Measurements from ENCODE around the gene KRTAP5-4.
"Not testable (repeated sequence)": the region's sequence is repeated elsewhere in the genome, so short reads cannot be mapped to it uniquely, and the experiment has no call there.

Gene KRTAP5-4

DNA sequence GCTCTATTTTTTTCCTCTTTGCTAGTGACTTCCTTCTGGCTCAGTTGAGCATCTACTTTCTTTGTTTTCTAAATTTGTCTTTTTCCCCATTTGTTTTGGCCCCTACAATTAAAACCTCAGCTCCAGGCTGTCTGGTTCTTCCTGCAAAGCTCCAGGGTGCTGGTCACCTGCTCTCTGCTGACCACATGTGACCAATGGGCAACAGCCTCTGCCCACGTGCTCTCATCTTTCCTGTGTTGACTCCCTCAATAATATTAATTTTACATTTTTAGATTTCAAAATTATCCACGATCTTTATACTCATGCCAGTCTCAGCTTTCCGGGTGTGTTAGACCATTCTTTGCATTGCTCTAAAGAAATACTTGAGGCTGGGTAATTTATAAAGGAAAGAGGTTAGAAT lies 23.5 kb downstream of the KRTAP5-4 start:
- not testable (repeated sequence) for FAIRE-seq

DNA sequence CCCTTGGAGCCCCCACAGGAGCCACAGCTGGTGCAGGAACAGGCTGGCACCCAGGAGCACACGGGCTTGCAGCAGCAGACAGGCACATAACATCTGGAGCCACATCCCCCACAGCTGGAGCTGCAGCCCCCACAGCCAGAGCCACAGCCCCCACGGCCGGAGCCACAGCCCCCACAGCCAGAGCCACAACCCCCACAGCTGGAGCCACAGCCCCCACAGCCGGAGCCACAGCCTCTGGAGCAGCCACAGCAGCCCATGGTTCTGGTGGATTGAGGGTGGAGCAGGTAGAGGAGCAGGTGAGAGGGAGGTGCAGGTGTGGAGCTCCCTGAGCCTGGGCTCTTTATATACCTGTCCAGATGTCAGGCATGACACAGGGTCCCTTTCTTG lies 24.0 kb downstream of the KRTAP5-4 start, which contains the start of gene KRTAP5-2:
KRTAP5-2 (minus strand) TSS at position 301 of the 387 bp plus-strand sequence; CDS start at position 257, 44 bp downstream.
- no peak for FAIRE-seq

DNA sequence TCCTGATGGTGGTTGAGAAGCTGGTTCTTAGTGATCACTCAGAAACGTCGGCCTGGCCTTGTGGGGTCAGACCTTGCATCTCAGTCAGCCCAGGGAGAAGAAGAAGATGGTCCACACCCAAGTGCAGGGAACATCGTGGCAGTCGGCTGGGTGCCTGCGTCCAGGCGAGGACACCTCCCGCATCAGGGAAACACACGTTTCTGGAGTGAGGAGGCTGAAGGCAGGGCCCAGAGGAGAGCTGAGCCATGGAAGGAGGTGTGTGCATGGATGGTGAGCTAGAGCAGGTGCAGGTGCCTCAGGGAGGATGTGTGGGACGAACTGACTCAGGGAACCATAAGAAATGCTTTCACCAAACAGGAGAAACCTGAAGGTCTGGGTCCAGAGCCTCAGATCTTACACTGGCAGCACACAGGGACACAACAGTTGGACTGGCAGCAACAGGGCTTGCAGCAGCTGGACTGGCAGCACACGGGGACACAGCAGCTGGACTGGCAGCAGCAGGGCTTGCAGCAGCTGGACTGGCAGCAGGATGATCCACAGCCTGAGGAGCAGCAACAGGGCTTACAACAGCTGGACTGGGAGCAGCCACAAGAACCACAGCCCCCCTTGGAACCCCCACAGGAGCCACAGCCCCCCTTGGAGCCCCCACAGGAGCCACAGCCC lies 24.5 kb downstream of the KRTAP5-4 start:
- FAIRE-seq, result no peak

DNA sequence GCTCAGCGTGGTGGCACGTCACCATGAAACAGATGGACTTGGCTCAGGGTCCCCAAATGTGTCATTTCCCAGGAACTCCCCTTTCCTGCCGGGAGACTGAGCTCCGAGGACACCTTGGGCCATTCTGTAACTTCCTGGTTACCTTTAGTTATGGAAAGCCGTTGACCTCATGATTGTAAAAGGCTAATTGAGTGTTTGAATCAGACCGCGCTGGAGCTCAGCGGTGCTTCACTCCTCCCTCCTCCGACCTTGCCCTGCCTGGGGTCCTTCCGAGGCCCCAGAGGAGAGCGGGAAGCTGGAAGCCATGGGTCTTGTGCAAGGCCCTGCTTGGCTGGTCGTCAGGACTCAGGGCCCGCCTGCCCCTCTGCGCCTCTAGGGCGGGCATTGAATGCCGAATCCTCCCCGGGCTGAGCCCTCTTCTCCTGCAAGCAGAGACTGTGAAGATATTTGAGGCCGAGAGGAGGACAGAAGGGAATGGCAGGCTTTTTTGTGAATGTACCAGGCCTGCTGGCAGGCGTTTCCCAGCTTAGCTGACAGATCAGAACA lies 25.3 kb downstream of the KRTAP5-4 start:
- not testable (repeated sequence) for FAIRE-seq

DNA sequence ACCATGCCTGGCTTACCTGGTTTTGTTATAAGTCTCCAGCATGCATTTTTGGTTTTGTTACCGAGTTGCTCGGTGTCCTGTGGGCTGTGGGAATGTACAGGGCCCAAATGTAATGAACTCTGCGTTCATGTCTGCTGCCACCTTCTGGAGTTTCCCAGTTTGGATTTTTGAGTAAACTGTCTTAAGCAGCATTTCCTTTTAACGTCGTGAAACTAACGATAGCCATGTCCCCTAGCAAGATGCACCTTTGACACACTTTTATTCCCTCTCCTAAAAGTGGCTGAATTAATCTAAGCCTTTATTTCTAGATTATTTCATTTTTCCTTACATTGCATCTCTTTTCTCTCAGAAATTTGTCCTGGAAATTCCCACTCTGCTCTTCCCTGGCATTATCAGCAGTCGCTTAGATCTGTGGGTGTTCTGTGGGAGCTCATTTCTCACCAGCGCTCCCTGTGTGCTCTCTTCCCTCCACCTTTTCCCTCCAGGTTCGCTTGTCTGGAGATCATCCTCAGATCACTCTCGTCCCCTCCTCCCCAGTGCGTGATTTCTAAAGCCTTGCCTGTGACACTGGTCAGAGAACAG lies 25.9 kb downstream of the KRTAP5-4 start:
- peak; percentile 65 for FAIRE-seq

DNA sequence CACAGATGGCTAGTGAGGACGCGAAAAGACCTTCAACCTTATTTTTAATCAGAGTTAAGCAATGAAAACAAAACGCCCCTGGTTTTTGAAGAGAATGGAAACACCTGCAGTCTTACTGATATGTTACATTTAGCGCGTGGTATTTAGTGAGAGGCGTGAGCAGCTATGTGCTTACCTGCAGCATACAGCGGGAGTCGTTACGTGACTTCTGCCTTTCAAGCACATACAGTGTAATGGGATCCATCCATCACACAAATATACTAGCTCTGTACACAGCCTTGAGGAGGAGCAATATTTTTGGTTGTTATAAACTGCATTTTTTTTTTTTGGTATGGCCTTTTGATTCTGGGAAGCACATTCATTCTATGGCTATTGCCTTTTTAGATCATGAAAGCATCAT lies 29.3 kb downstream of the KRTAP5-4 start:
- FAIRE-seq, result no peak

DNA sequence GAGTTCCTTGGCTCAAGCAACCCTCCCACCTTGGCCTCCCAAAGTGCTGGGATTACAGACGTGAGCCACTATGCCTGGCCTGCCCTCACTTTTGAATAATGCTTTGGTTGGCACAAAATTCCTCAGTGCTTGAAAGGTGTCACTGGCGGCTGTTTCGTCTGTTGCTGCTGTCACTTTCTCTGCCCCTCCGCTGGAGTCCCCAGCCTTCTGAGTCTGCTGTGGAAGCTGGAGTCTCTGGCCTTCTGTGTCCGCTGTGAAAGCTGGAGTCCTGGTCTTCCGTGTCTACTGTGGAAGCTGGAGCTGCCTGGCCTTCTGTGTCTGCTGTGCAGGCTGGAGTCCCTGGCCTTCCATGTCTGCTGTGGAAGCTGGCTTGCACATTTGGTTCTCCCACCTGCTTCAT lies 31.9 kb downstream of the KRTAP5-4 start:
- no peak for FAIRE-seq

DNA sequence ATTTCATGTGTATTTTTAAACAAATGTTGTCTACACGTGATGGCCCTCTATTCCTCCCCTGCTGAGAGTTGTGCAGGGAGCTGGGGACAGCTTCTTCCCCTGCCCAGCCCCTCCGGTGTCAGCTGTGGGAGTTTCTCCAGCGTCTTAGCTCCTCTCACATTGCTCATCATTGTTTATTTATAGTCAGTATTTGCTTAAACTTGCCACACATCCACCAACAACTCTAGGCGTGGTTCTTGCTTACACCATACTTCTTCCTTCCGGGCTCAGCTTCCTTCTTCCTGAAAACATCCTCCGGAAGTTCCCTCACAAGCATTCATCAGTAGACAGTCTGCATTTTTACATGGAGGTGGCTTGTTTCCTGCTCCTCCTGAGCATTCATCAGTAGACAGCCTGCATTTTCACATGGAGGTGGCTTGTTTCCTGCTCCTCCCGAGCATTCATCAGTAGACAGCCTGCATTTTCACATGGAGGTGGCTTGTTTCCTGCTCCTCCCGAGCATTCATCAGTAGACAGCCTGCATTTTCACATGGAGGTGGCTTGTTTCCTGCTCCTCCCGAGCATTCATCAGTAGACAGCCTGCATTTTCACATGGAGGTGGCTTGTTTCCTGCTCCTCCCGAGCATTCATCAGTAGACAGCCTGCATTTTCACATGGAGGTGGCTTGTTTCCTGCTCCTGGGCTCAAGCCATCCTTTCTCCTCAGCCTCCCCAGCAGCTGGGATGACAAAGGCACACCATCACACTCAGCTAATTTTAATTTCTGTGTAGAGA lies 32.6 kb downstream of the KRTAP5-4 start:
- not testable (repeated sequence) for FAIRE-seq

DNA sequence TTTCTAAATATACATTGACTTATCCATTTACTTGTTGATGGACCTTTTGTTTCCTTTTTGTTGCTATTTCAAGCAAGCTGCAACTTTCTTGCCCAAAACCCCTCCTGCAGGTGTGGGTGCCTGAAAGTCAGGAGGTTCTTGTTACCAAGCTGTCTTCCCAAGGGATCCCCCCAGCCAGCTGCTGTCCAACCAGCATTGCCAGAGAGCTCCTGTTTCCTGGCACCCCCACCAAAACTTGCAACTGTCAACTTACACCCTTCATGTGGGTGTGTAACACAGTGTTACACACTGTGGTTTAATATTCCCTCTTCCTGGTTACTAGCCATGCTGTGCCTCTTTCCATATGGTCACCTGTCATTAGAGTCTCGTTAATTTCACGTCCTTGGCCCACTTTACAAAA lies 35.2 kb downstream of the KRTAP5-4 start:
- no peak for FAIRE-seq

DNA sequence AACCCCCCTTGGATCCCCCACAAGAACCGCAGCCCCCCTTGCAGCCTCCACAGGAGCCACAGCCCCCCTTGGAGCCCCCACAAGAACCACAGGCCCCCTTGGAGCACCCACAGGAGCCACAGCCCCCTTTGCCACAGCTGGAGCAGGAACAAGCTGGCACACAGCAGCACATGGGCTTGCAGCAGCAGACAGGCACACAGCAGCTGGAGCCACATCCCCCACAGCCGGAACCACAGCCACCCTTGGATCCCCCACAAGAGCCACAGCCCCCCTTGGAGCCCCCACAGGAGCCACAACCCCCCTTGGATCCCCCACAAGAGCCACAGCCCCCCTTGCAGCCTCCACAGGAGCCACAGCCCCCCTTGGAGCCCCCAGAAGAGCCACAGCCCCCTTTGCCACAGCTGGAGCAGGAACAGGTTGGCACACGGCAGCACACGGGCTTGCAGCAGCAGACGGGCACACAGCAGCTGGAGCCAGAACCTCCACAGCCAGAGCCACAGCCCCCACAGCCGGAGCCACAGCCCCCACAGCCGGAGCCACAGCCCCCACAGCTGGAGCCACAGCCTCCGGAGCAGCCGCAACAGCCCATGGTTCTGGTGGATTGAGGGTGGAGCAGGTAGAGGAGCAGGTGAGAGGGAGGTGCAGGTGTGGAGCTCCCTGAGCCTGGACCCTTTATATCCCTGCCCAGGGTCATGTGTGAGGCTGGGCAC lies 37.1 kb downstream of the KRTAP5-4 start, which contains the start of gene KRTAP5-1:
KRTAP5-1 (minus strand) TSS at position 623 of the 710 bp plus-strand sequence; CDS start at position 589, 34 bp downstream.
- FAIRE-seq, result not testable (repeated sequence)

DNA sequence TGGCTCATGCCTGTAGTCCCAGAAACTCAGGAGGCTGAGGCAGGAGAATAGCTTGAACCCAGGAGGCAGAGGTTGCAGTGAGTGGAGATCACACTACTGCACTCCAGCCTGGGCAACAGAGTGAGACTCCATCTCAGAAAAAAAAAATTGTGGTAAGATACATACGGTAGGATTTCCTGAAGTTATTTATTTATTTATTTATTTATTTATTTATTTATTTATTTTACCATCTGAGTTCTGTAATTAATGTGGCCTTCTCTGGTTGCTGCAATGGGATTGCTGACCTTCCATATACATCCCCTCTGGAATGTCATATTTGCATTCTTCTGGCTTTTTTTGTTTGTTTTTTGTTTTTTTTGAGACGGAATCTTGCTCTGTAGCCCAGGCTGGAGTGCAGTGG lies 39.0 kb downstream of the KRTAP5-4 start:
- FAIRE-seq, result not testable (repeated sequence)

DNA sequence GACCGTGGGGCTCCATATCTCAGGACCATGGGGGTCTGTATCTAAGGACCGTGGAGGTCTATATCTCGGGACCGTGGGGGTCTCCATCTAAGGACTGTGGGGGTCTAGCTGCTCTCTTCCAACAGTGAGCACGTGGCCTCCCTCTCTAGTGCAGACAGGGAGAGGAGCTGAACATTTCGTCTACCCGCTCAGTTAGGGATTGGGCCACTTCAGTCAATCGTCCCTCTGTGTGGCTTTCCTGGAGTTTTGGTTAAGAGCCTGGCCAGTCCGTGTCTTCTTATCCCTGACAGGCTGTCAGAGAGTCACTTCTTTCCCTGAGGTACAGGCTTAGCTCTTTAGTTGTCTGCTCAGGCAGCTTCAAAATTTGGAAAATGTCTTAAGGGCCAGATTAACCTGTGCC lies 40.0 kb downstream of the KRTAP5-4 start:
- no peak for FAIRE-seq

DNA sequence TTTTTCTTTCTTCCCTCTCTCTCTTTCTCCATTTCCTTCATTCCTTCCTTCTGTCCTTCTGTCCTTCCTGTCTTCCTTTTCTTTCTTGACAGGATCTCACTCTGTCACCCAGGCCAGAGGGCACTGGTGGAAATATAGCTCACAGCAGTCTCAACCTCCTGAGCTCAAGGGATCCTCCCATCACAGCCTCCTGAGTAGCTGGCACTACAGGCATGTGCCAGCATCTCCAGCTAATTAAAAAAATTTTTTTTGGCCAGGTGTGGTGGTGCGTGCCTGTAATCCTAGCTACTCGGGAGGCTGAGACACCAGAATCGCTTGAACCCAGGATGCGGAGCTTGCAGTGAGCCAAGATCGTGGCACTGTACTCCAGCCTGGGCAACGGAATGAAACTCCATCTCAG lies 45.1 kb downstream of the KRTAP5-4 start:
- FAIRE-seq, result no peak

DNA sequence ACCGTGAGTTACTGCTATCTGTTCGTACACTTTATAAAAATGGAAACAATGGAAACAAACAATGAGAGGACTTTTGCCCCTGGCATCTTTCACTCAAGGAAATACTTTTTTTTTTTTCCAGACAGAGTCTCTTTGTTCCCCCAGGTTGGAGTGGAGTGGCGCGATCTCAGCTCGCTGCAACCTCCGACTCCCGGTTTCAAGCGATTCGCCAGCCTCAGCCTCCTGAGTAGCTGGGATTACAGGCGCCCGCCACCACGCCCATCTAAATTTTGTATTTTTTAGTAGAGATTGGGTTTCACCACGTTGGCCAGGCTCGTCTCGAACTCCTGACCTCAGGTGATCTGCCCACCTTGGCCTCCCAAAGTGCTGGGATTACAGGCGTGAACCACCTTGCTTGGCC lies 46.2 kb downstream of the KRTAP5-4 start:
- not testable (repeated sequence) for FAIRE-seq

DNA sequence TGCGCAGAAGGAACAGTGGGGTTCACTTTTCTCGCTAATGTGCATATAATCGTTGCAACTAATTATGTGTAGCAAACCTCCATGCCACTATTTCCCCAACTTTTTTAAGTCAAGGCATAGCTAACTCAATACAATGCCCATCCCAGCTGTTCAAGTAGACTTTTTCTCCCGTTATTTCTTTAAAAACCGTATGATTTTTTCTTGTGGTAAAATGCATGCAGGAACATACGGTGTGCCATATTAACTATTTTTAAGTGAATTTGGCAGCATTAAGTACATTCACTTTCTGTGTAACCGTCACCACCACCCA lies 47.0 kb downstream of the KRTAP5-4 start:
- no peak for FAIRE-seq

DNA sequence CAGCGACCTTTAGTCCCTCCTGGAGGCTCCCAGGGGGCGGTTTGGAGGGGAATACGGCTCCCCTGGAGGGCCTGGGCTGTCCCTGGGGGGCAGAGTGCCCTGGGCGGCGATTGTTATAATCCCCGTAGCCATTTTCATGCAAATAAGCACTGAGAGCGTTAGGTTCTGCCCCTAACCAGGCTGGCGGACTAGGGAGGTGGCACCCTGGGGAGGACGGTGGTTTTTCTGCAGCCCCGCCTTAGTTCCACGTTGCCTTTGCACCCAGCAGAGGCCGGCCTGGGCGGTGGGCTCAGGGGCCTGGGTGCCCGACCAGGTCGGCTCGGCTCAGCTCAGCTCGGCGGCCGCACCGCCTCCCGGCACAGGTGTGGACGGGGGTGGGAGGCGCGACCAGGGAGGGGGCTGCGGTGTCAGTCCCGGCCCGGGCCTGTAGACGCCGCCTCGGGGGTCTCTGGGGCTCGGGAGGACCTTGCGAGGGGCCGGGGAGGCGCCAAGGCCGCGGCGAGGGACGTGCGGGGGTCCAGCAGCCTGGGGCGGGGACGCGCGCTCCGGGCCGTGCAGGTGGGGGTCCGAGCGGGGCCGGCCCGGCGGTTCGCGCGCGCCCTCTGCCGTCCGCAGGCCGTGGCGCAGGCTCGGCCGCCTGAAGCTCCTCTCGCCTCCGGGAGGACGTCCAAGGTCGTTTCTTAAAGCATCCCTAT lies 47.6 kb downstream of the KRTAP5-4 start:
- no peak for FAIRE-seq

DNA sequence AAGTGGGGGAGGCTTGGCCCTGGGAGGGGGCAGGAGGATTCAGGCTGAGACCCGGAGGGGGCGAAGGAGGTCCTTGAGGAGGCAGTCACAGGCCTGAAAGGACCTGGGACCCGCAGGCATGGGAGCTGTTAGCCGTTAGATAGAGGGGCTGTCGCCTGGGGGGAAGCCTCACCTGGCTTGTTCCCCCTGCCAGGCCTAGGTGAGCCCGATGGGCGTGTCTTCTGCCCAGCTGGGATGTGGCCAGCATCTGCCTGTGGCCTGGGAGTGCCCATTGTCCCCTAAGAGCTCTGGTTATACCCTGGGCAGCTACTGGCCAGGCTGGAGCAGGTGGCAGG lies 48.1 kb downstream of the KRTAP5-4 start:
- no peak for FAIRE-seq

DNA sequence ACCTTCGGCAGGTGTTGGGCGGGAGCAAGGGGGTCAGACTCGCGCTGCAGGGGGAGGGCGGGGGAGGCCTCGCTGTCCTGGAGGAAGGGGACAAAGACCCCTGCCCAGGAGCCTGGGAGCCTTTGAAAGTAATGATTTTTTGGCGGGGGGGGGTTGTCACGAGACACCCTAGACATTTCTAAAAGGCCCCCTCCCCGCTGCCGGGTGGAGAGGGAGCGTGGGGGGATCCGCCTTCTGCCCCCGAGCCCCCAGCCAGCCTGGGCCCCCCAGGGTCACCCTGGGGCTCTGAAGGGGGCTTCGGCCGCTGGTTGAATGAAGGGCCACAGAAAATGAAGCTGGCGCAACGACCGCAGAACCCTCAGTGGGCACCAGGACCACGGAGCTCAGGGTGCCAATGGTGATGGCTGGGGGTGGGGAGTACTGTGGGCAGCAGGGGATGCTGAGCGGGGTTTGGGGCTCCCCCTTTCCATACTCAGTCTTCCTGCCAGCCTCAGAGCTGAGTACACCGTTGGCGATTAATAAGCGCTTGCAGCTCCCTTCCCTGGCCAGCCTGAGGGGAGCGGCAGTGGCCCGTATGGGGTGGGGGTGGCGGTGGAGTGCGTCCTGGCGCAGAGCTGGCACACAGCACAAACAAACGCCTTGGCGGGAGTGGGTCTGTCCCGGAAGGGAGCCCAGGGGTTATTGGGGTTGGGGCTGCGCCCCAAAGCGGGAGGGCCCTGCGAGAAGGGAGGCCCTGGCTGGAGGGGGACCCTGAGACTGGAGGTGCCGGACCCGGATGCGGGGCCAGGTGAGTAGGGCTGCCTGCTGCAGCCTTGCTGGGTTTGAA lies 48.6 kb downstream of the KRTAP5-4 start:
- FAIRE-seq, result no peak

DNA sequence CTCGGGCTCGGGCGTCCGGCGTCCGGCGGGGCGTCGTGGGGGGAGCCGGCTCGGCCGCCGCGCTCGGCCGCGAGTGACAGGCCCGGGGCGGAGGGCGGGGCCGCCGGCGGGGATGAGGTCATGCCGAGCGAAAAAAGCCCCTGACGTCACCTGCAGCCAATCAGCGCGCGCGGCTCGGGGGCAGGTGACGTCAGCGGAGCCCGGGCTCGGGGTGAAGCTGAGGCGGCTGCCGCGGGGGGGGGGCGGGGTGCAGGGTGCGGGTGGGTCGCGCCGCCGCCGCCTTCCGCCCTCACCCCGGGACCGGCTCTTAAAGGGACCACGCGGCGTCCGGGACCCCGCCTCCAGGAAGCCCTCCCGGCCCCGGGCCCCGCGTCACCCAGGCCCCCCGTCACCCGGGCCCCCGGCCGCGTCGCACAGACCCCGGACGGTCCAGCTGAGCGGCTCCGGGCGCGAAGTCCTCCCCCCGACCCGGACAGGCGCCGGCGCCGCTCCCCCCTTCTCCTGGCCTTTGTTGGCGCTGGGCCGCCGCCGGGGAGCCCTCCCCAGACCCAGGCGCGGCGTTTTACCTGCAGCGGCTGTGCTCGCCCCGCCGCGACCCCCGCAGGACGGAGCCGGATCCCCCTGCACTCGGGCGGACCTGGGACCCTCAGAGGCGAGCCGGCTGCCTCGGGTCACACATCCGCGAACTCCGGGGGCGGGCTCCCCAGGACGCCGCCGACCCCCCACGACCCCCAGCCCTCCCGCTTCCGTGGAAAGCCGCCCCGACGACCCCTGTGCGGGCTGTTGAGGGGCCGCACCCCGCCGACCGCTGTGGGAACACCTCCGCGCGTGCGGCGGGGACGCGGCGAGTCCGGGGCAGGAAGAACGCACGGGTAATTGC lies 49.5 kb downstream of the KRTAP5-4 start, which contains the start of gene DUSP8:
DUSP8 (minus strand) TSS at position 75 of the 880 bp plus-strand sequence. CDS start 6,445 bp downstream, outside the sequence.
- no peak for FAIRE-seq

DNA sequence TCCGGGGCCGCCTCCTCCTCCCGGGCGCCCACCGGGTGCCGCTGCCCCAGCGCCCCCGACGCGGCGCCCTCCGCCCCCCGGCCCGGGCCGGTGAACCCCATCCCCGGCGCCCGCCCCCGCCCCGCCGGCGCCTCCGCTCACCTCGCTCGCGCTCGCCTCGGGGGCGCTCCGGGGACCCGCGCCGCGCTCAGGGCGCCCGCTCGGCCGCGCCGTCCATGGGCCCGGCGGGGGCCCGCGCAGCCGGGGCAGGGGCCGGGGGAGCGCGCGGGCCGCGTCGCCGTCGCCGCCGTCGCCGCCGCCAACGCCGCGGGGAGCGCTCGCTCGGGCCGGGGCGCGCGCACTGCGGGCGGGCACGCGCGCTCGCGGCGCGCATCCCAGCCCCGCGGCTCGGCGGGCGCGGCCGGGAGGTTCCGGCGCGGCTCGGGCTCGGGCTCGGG lies 50.2 kb downstream of the KRTAP5-4 start:
- no peak for FAIRE-seq

All from TTC549 (cell line).